CD4-positive, alpha-beta T cell treated with Interleukin-17A for 1 hour (primary cell): ENCODE data around the gene MAP3K7CL.

Experiments used
- DNase-seq: peaks from one replicate; pipeline ENCODE4 v3.0.0-alpha.2; 2020

Gene MAP3K7CL

GRCh38 chr21:29201186-29201585, 70.7 kb downstream of the MAP3K7CL start:
- DNase-seq, result no peak

GRCh38 chr21:29205009-29205408, 74.6 kb downstream of the MAP3K7CL start:
- DNase-seq, result no peak

GRCh38 chr21:29205988-29206387, 75.5 kb downstream of the MAP3K7CL start:
- no peak for DNase-seq

- DNase-seq, result no peak
Observed at GRCh38 chr21:29206445-29206844, 76.0 kb downstream of the MAP3K7CL start.

GRCh38 chr21:29207201-29207600, 76.8 kb downstream of the MAP3K7CL start:
- DNase-seq, result no peak

- DNase-seq, result no peak
Observed at GRCh38 chr21:29208044-29208681, 77.7 kb downstream of the MAP3K7CL start.

GRCh38 chr21:29208682-29209059, 78.2 kb downstream of the MAP3K7CL start:
- no peak for DNase-seq

- no peak for DNase-seq
Observed at GRCh38 chr21:29209696-29210095, 79.3 kb downstream of the MAP3K7CL start.

- no peak for DNase-seq
Observed at GRCh38 chr21:29211205-29211604, 80.8 kb downstream of the MAP3K7CL start.

- DNase-seq, result no peak
Observed at GRCh38 chr21:29212446-29212845, 82.0 kb downstream of the MAP3K7CL start.

- no peak for DNase-seq
Observed at GRCh38 chr21:29213513-29214385, 83.3 kb downstream of the MAP3K7CL start.

- DNase-seq, result no peak
Observed at GRCh38 chr21:29215709-29216108, 85.3 kb downstream of the MAP3K7CL start.

GRCh38 chr21:29217818-29218291, 87.4 kb downstream of the MAP3K7CL start:
- DNase-seq, result no peak

GRCh38 chr21:29218749-29219148, 88.3 kb downstream of the MAP3K7CL start:
- DNase-seq, result no peak

- DNase-seq, result no peak
Observed at GRCh38 chr21:29219165-29219770, 88.8 kb downstream of the MAP3K7CL start.

- DNase-seq, result no peak
Observed at GRCh38 chr21:29221253-29221744, 90.9 kb downstream of the MAP3K7CL start.

- no peak for DNase-seq
Observed at GRCh38 chr21:29224006-29224405, 93.6 kb downstream of the MAP3K7CL start.
